ENCODE results near the gene EPHA1. TPM values are rescaled to one million over a fixed set of nuclear protein-coding genes. Genes with fewer than 3 reads are reported as not detected.

The EPHA1 gene
- total RNA-seq, 1 donor from 2014 or later = 2.6 TPM

DNA sequence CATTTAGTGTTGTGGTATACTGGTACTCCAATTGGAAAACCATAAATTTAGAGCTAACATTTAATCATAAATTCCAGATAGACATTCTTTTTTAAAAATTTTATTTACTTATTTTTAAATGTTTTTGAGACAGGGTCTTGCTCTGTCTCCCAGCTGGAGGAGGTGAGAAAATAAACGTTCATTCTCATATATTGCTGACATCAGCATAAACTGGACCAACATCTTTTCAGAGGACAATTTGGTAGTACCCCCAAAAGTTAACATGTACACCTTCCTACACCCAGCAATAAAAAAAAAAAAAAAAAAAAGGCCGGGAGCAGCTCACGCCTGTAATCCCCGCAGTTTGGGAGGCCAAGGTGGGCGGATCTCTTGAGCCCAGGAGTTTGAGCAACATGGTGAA is 39.8 kb upstream of the EPHA1 start:
- Histone ChIP-seq H3K36me3 (ENCODE audit: insufficient read depth, low read length) (no peaks in the 10 kb centered on the region), H3K9ac (ENCODE audit: low read length) (no peak overlapping the region), H3K4me1 (ENCODE audit: insufficient read depth, low read length) (no peaks in the 10 kb centered on the region), H3K4me3 (ENCODE audit: insufficient read depth, low read depth, low read length) (no peak overlapping the region), H3K79me2 (ENCODE audit: insufficient read depth, low read length) (no peaks in the 10 kb centered on the region), H3K4me2 (ENCODE audit: low read length) (no peak overlapping the region), H3K9me3 (ENCODE audit: insufficient read depth, low read depth, low read length) (no peaks in the 10 kb centered on the region), H3K27me3 (ENCODE audit: insufficient read depth, low read length) (peaks cover 6% of the 10 kb centered on the region), H4K20me1 (ENCODE audit: insufficient read depth, low read length) (no peaks in the 10 kb centered on the region), H3K27ac (ENCODE audit: low read depth, low read length) (no peak overlapping the region), H2AFZ (ENCODE audit: low read depth, low read length) (no peak overlapping the region)
- Mint-ChIP-seq H3K27me3 (ENCODE audit: low read depth, unreplicated experiment) (no peaks in the 10 kb centered on the region), H3K27ac (ENCODE audit: unreplicated experiment) (no peak overlapping the region), H3K4me3 (ENCODE audit: unreplicated experiment) (no peak overlapping the region), H3K4me1 (ENCODE audit: low read depth, unreplicated experiment) (no peaks in the 10 kb centered on the region), H3K9me3 (ENCODE audit: unreplicated experiment) (peaks cover 3% of the 10 kb centered on the region), H3K36me3 (ENCODE audit: low read depth, unreplicated experiment) (no peaks in the 10 kb centered on the region)
- TF ChIP-seq, protein P1, sequence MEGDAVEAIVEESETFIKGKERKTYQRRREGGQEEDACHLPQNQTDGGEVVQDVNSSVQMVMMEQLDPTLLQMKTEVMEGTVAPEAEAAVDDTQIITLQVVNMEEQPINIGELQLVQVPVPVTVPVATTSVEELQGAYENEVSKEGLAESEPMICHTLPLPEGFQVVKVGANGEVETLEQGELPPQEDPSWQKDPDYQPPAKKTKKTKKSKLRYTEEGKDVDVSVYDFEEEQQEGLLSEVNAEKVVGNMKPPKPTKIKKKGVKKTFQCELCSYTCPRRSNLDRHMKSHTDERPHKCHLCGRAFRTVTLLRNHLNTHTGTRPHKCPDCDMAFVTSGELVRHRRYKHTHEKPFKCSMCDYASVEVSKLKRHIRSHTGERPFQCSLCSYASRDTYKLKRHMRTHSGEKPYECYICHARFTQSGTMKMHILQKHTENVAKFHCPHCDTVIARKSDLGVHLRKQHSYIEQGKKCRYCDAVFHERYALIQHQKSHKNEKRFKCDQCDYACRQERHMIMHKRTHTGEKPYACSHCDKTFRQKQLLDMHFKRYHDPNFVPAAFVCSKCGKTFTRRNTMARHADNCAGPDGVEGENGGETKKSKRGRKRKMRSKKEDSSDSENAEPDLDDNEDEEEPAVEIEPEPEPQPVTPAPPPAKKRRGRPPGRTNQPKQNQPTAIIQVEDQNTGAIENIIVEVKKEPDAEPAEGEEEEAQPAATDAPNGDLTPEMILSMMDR (IDR thresholded peaks at IDR 0.05; ENCODE audit: insufficient read depth, low read depth, low read length) = no peak
- no peak for TF ChIP-seq EZH2 (IDR thresholded peaks at IDR 0.05; ENCODE audit: insufficient read depth, low read length)
- DNase-seq (ENCODE audit: low read depth) = no peak
- no peak for FAIRE-seq

DNA sequence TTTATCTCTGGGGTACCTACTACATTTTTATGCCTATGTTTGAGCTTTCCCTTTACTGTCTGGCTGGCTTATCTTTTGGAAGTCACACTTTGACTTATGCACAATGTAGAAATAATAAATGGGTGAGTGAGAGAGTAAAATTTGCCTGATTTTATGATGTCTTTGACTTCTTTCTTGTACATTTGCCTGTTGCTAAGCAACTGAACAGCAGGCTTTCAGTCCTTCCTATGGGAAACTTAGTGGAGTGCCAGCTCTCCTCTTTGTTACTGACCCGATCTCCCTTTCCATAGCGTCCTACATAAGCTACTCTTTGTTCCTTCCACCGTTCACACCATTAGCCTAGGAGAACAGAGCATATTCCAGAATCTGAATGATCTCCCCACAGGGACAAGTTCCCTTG is 38.8 kb upstream of the EPHA1 start:
- H3K36me3 ChIP-seq (ENCODE audit: insufficient read depth, low read length) = no peaks in the 10 kb centered on the region
- peaks cover 6% of the 10 kb centered on the region for H3K27me3 ChIP-seq (ENCODE audit: insufficient read depth, low read length)
- DNase-seq (ENCODE audit: low read depth) (no peak), FAIRE-seq (no peak)
- no peaks in the 10 kb centered on the region for H3K9me3 ChIP-seq (ENCODE audit: insufficient read depth, low read depth, low read length)
- no peaks in the 10 kb centered on the region for H4K20me1 ChIP-seq (ENCODE audit: insufficient read depth, low read length)
- Mint-ChIP-seq H3K4me1 (ENCODE audit: low read depth, unreplicated experiment) (no peaks in the 10 kb centered on the region), H3K36me3 (ENCODE audit: low read depth, unreplicated experiment) (no peaks in the 10 kb centered on the region), H3K4me3 (ENCODE audit: unreplicated experiment) (no peak overlapping the region), H3K9me3 (ENCODE audit: unreplicated experiment) (peaks cover 3% of the 10 kb centered on the region), H3K27ac (ENCODE audit: unreplicated experiment) (no peak overlapping the region), H3K27me3 (ENCODE audit: low read depth, unreplicated experiment) (no peaks in the 10 kb centered on the region)
- H3K4me1 ChIP-seq (ENCODE audit: insufficient read depth, low read length) = no peaks in the 10 kb centered on the region
- H3K27ac ChIP-seq (ENCODE audit: low read depth, low read length) = no peak overlapping the region
- H3K9ac ChIP-seq (ENCODE audit: low read length) = no peak overlapping the region
- no peak overlapping the region for H3K4me3 ChIP-seq (ENCODE audit: insufficient read depth, low read depth, low read length)
- H3K79me2 ChIP-seq (ENCODE audit: insufficient read depth, low read length) = no peaks in the 10 kb centered on the region
- no peak overlapping the region for H2AFZ ChIP-seq (ENCODE audit: low read depth, low read length)
- no peak overlapping the region for H3K4me2 ChIP-seq (ENCODE audit: low read length)
- no peak for TF ChIP-seq EZH2 (IDR thresholded peaks at IDR 0.05; ENCODE audit: insufficient read depth, low read length)
- TF ChIP-seq, protein P1 (IDR thresholded peaks at IDR 0.05; ENCODE audit: insufficient read depth, low read depth, low read length) = no peak

DNA sequence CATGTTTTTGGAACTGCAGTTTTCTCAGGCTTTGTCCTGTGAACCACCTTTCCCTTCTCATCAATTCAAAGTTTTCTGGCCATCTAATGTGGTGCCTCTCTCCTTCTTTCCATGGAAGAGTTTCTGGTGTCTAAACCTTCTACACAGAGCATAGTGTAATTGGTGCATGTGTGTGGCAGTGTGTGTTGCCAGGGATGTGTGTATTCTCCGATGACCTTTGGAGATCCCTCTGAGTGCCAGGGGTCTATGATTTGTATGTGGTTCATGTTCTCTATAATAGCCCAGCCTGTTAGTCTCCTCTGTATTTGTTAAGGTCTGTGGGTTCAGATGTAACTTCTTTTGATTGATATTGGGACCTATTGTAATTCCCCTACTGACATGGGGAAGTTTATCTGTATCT is 36.1 kb upstream of the EPHA1 start:
- Histone ChIP-seq H3K9me3 (ENCODE audit: insufficient read depth, low read depth, low read length) (no peaks in the 10 kb centered on the region), H3K4me1 (ENCODE audit: insufficient read depth, low read length) (no peaks in the 10 kb centered on the region), H3K4me3 (ENCODE audit: insufficient read depth, low read depth, low read length) (no peak overlapping the region), H3K27ac (ENCODE audit: low read depth, low read length) (no peak overlapping the region), H2AFZ (ENCODE audit: low read depth, low read length) (no peak overlapping the region), H3K9ac (ENCODE audit: low read length) (no peak overlapping the region), H4K20me1 (ENCODE audit: insufficient read depth, low read length) (no peaks in the 10 kb centered on the region), H3K79me2 (ENCODE audit: insufficient read depth, low read length) (no peaks in the 10 kb centered on the region), H3K27me3 (ENCODE audit: insufficient read depth, low read length) (peaks cover 6% of the 10 kb centered on the region), H3K36me3 (ENCODE audit: insufficient read depth, low read length) (no peaks in the 10 kb centered on the region), H3K4me2 (ENCODE audit: low read length) (no peak overlapping the region)
- H3K36me3 Mint-ChIP-seq (ENCODE audit: low read depth, unreplicated experiment) = no peaks in the 10 kb centered on the region
- FAIRE-seq (no peak), DNase-seq (ENCODE audit: low read depth) (no peak)
- H3K27ac Mint-ChIP-seq (ENCODE audit: unreplicated experiment) = no peak overlapping the region
- H3K4me3 Mint-ChIP-seq (ENCODE audit: unreplicated experiment) = no peak overlapping the region
- no peaks in the 10 kb centered on the region for H3K9me3 Mint-ChIP-seq (ENCODE audit: unreplicated experiment)
- TF ChIP-seq EZH2 (IDR thresholded peaks at IDR 0.05; ENCODE audit: insufficient read depth, low read length) = no peak
- TF ChIP-seq, protein P1 (IDR thresholded peaks at IDR 0.05; ENCODE audit: insufficient read depth, low read depth, low read length) = no peak
- no peaks in the 10 kb centered on the region for H3K4me1 Mint-ChIP-seq (ENCODE audit: low read depth, unreplicated experiment)
- peaks cover 4% of the 10 kb centered on the region for H3K27me3 Mint-ChIP-seq (ENCODE audit: low read depth, unreplicated experiment)

Measured in astrocyte (in vitro differentiated cells and primary cell).